ENCODE data around the gene AKT1S1. TPM values are rescaled to one million over a fixed set of nuclear protein-coding genes. Genes with fewer than 3 reads are reported as not detected.

The AKT1S1 gene
- total and polyA plus RNA-seq, 2 of the 13 experiments (the other 11 are each of a cell fraction or from before 2014, with no cell fraction given) = 13.5 to 27.8 TPM

GRCh38 chr19:49866933-49867782 lies 10.0 kb downstream of the AKT1S1 start, which contains the start of gene PNKP (continued):
- TF ChIP-seq SIN3A (IDR thresholded peaks at IDR 0.05; ENCODE audit: borderline replicate concordance, low read depth, low read length) (peak; percentile 48; the same call in 1 of the 2 replicates), ZNF20 (CRISPR knock-in tag; IDR thresholded peaks at IDR 0.05) (no peak), ETS1 (CRISPR knock-in tag; IDR thresholded peaks at IDR 0.05) (peak; percentile 20; the same call in 1 of the 2 replicates), ZNF354B (CRISPR knock-in tag; IDR thresholded peaks at IDR 0.05) (no peak), RBM39 (IDR thresholded peaks at IDR 0.05; ENCODE audit: low read depth, low read length, poor library complexity, severe bottlenecking) (peak; percentile 49), ARNTL (CRISPR knock-in tag; IDR thresholded peaks at IDR 0.05) (peak; percentile 42; the same call in 1 of the 2 replicates), ZNF335 (CRISPR knock-in tag; IDR thresholded peaks at IDR 0.05) (no peak), MED13 (CRISPR knock-in tag; IDR thresholded peaks at IDR 0.05) (peak; percentile 14; the same call in 1 of the 2 replicates), ZNF564 (CRISPR knock-in tag; IDR thresholded peaks at IDR 0.05) (no peak), ZNF207 (IDR thresholded peaks at IDR 0.05; ENCODE audit: borderline replicate concordance) (no peak)
- TF ChIP-seq, protein P1, sequence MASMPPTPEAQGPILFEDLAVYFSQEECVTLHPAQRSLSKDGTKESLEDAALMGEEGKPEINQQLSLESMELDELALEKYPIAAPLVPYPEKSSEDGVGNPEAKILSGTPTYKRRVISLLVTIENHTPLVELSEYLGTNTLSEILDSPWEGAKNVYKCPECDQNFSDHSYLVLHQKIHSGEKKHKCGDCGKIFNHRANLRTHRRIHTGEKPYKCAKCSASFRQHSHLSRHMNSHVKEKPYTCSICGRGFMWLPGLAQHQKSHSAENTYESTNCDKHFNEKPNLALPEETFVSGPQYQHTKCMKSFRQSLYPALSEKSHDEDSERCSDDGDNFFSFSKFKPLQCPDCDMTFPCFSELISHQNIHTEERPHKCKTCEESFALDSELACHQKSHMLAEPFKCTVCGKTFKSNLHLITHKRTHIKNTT (CRISPR knock-in tag; IDR thresholded peaks at IDR 0.05) = no peak
- TF ChIP-seq, protein P2, sequence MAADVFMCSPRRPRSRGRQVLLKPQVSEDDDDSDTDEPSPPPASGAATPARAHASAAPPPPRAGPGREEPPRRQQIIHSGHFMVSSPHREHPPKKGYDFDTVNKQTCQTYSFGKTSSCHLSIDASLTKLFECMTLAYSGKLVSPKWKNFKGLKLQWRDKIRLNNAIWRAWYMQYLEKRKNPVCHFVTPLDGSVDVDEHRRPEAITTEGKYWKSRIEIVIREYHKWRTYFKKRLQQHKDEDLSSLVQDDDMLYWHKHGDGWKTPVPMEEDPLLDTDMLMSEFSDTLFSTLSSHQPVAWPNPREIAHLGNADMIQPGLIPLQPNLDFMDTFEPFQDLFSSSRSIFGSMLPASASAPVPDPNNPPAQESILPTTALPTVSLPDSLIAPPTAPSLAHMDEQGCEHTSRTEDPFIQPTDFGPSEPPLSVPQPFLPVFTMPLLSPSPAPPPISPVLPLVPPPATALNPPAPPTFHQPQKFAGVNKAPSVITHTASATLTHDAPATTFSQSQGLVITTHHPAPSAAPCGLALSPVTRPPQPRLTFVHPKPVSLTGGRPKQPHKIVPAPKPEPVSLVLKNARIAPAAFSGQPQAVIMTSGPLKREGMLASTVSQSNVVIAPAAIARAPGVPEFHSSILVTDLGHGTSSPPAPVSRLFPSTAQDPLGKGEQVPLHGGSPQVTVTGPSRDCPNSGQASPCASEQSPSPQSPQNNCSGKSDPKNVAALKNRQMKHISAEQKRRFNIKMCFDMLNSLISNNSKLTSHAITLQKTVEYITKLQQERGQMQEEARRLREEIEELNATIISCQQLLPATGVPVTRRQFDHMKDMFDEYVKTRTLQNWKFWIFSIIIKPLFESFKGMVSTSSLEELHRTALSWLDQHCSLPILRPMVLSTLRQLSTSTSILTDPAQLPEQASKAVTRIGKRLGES (CRISPR knock-in tag; IDR thresholded peaks at IDR 0.05; ENCODE audit: borderline replicate concordance) = no peak
- TF ChIP-seq, protein P3, sequence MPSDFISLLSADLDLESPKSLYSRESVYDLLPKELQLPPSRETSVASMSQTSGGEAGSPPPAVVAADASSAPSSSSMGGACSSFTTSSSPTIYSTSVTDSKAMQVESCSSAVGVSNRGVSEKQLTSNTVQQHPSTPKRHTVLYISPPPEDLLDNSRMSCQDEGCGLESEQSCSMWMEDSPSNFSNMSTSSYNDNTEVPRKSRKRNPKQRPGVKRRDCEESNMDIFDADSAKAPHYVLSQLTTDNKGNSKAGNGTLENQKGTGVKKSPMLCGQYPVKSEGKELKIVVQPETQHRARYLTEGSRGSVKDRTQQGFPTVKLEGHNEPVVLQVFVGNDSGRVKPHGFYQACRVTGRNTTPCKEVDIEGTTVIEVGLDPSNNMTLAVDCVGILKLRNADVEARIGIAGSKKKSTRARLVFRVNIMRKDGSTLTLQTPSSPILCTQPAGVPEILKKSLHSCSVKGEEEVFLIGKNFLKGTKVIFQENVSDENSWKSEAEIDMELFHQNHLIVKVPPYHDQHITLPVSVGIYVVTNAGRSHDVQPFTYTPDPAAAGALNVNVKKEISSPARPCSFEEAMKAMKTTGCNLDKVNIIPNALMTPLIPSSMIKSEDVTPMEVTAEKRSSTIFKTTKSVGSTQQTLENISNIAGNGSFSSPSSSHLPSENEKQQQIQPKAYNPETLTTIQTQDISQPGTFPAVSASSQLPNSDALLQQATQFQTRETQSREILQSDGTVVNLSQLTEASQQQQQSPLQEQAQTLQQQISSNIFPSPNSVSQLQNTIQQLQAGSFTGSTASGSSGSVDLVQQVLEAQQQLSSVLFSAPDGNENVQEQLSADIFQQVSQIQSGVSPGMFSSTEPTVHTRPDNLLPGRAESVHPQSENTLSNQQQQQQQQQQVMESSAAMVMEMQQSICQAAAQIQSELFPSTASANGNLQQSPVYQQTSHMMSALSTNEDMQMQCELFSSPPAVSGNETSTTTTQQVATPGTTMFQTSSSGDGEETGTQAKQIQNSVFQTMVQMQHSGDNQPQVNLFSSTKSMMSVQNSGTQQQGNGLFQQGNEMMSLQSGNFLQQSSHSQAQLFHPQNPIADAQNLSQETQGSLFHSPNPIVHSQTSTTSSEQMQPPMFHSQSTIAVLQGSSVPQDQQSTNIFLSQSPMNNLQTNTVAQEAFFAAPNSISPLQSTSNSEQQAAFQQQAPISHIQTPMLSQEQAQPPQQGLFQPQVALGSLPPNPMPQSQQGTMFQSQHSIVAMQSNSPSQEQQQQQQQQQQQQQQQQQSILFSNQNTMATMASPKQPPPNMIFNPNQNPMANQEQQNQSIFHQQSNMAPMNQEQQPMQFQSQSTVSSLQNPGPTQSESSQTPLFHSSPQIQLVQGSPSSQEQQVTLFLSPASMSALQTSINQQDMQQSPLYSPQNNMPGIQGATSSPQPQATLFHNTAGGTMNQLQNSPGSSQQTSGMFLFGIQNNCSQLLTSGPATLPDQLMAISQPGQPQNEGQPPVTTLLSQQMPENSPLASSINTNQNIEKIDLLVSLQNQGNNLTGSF (CRISPR knock-in tag; IDR thresholded peaks at IDR 0.05) = no peak
- TF ChIP-seq, protein P4, sequence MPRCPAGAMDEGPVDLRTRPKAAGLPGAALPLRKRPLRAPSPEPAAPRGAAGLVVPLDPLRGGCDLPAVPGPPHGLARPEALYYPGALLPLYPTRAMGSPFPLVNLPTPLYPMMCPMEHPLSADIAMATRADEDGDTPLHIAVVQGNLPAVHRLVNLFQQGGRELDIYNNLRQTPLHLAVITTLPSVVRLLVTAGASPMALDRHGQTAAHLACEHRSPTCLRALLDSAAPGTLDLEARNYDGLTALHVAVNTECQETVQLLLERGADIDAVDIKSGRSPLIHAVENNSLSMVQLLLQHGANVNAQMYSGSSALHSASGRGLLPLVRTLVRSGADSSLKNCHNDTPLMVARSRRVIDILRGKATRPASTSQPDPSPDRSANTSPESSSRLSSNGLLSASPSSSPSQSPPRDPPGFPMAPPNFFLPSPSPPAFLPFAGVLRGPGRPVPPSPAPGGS (CRISPR knock-in tag; IDR thresholded peaks at IDR 0.05) = peak; percentile 78; the same call in 1 of the 2 replicates
